ENCODE measurements around the gene PCSK9. TPM values are rescaled to one million over a fixed set of nuclear protein-coding genes. Genes with fewer than 3 reads are reported as not detected.

Gene PCSK9
- total and polyA plus RNA-seq, 2 of the 4 experiments (the other 2 are of a cell fraction): under 0.01 to 0.17 TPM

- no TSS peak for BruUV-seq (replicated peaks)
- intact Hi-C loops (cut with micrococcal nuclease): loop anchor here (5.0 kb wide), 1 partner anchor 183 kb away; no protein-coding TSS in a partner anchor
- CTCF ChIA-PET: interaction anchor here (1.4 to 1.7 kb wide), 3 partner anchors 18 to 50 kb away, joined by 6 to 13 read pairs (median 9); no protein-coding TSS in a partner anchor
These were observed 44.2 kb upstream of the PCSK9 start for GRCh38 chr1:54995013-54995760.

More at GRCh38 chr1:54995013-54995760, 44.2 kb upstream of the PCSK9 start:
- Histone ChIP-seq H3K18ac (ENCODE audit: low read depth, low read length) (no peak overlapping the region), H3K4me1 (ENCODE audit: control insufficient read depth, insufficient read depth, low read length) (no peaks in the 10 kb centered on the region), H4K8ac (ENCODE audit: low read depth in 2 of 2, low read length in 2 of 2) (no peak overlapping the region), H4K5ac (ENCODE audit: low read depth, low read length) (no peak overlapping the region), H2AFZ (replicated peaks; ENCODE audit: low read length, poor library complexity) (no peak overlapping the region), H2BK5ac (ENCODE audit: low read depth, low read length, poor library complexity, severe bottlenecking) (no peak overlapping the region), H3K4ac (ENCODE audit: low read depth, low read length) (no peak overlapping the region), H3K9ac (ENCODE audit: low read depth, low read length) (no peak overlapping the region), H3K27ac (ENCODE audit: insufficient read depth, low read length) (no peak overlapping the region), H4K20me1 (ENCODE audit: insufficient read depth, low read length) (peaks cover 7% of the 10 kb centered on the region; the same call in 1 of the 2 replicates), H3K36me3 (ENCODE audit: control insufficient read depth, insufficient read depth, low read length) (no peaks in the 10 kb centered on the region), H2AK9ac (replicated peaks; ENCODE audit: low read depth, low read length, poor library complexity) (no peak overlapping the region), H3K9me3 (ENCODE audit: control insufficient read depth, insufficient read depth, low read length) (no peaks in the 10 kb centered on the region), H2BK20ac (ENCODE audit: low read depth, low read length) (no peak overlapping the region), H2BK120ac (ENCODE audit: low read depth, low read length) (no peak overlapping the region), H3K9me1 (ENCODE audit: insufficient read depth, low read length) (no peaks in the 10 kb centered on the region), H3K79me1 (ENCODE audit: low read depth in 1 of 2, low read length in 2 of 2) (no peaks in the 10 kb centered on the region), H2BK15ac (ENCODE audit: low read depth, low read length) (no peak overlapping the region), H3K4me3 (ENCODE audit: insufficient read depth, low read depth, low read length) (no peak overlapping the region), H3K27me3 (ENCODE audit: control insufficient read depth, insufficient read depth, low read length) (peaks cover 67% of the 10 kb centered on the region), H3K23ac (ENCODE audit: low read depth, low read length) (no peak overlapping the region), H3K56ac (ENCODE audit: extremely low read depth, insufficient read depth, low read length) (no peak overlapping the region), H2AK5ac (ENCODE audit: low read depth, low read length) (no peak overlapping the region), H3K14ac (replicated peaks; ENCODE audit: low read depth, low read length) (no peak overlapping the region), H3K4me2 (ENCODE audit: low read depth, low read length) (no peak overlapping the region), H4K91ac (ENCODE audit: insufficient read depth, low read depth, low read length) (no peak overlapping the region)
- dilution Hi-C loops (cut with HindIII; ENCODE audit: low sequenced_read_pairs, unreplicated experiment): no loop called here
- DNase-seq (no peak), ATAC-seq (ENCODE audit: low read depth) (no peak)
- POLR2A ChIA-PET (ENCODE audit: unreplicated experiment): no interaction called here
- in situ Hi-C loops (cut with MboI; ENCODE audit: low sequenced_read_pairs): loop anchor here (5.0 kb wide), 1 partner anchor 43 kb away; no protein-coding TSS in a partner anchor
- WGBS, 2 experiments (ENCODE audit: extremely low coverage in 2 of 2, insufficient read length in 1 of 2): 53% methylated on average over 6 of the region's 12 CpGs; no CpG with 5 or more reads in 1 of the 2 experiments
- TF ChIP-seq FOS (IDR thresholded peaks at IDR 0.05; ENCODE audit: low read depth, low read length) (no peak), MAZ (IDR thresholded peaks at IDR 0.05; ENCODE audit: borderline replicate concordance, low read depth, low read length) (no peak), SMC3 (IDR thresholded peaks at IDR 0.05; ENCODE audit: low read depth, low read length) (no peak), RCOR1 (IDR thresholded peaks at IDR 0.05; ENCODE audit: insufficient replicate concordance, low read length) (no peak), RAD21 (IDR thresholded peaks at IDR 0.05; ENCODE audit: low read length) (no peak), CHD1 (IDR thresholded peaks at IDR 0.05; ENCODE audit: low read depth, low read length) (no peak), NFE2L2 (IDR thresholded peaks at IDR 0.05; ENCODE audit: low read depth, low read length) (no peak)

Measured in IMR-90 (cell line).